Activated CD8-positive, alpha-beta T cell treated with anti-CD3 and anti-CD28 coated beads for 36 hours (primary cell): ENCODE measurements around the gene CIB2. TPM values are rescaled to one million over a fixed set of nuclear protein-coding genes. Genes with fewer than 3 reads are reported as not detected.

Experiments
- ATAC-seq: fragments of 200-7000 bp; cut with Tn5 transposase; one replicate; pipeline ENCODE4 v1.10.0; 2021; ENCODE audit warnings: mild to moderate bottlenecking, moderate library complexity
- CTCF ChIA-PET: fragments of 350-600 bp; sonication (Branson Sonifier 250); formaldehyde crosslinking; loops from one replicate; lab custom pipeline; 2021; ENCODE audit warnings: antibody characterized with exemption; lab: Charles Lee
- POLR2A ChIA-PET: fragments of 350-600 bp; sonication (Branson Sonifier 250); formaldehyde crosslinking; loops from one replicate; lab custom pipeline; 2021; ENCODE audit warnings: antibody characterized with exemption; lab: Charles Lee
- DNase-seq: peaks from one replicate; pipeline ENCODE4 v3.0.0-alpha.2; 2020
- H3K27ac Mint-ChIP-seq: one replicate; pipeline ENCODE4 v1.8.0; 2021; ENCODE audit warnings: mild to moderate bottlenecking, mixed read lengths
- H3K27me3 Mint-ChIP-seq: one replicate; pipeline ENCODE4 v1.8.0; 2021; ENCODE audit warnings: mixed read lengths
- H3K36me3 Mint-ChIP-seq: one replicate; pipeline ENCODE4 v1.8.0; 2021; ENCODE audit warnings: low read depth, mixed read lengths
- H3K4me1 Mint-ChIP-seq: one replicate; pipeline ENCODE4 v1.8.0; 2021; ENCODE audit warnings: low read depth, mixed read lengths
- H3K4me3 Mint-ChIP-seq: one replicate; pipeline ENCODE4 v1.8.0; 2021; ENCODE audit warnings: mild to moderate bottlenecking, moderate library complexity, mixed read lengths
- H3K9me3 Mint-ChIP-seq: one replicate; pipeline ENCODE4 v1.8.0; 2021; ENCODE audit warnings: mixed read lengths
- CTCF ChIP-seq: fragments of 200-600 bp; IDR thresholded peaks from one replicate; pipeline ENCODE4 v1.8.0; 2022; ENCODE audit warnings: antibody characterized with exemption, mild to moderate bottlenecking
- intact Hi-C: fragments of 100-400 bp; cut with micrococcal nuclease; formaldehyde crosslinking; loops from one replicate; pipeline ENCODE4 v1.10.0; 2022
- total RNA-seq, 2 experiments: library from RNA; stranded (reverse); gene quantifications; one replicate each; pipeline ENCODE4 v1.2.3, GENCODE V29; 2021

CIB2 gene
- total RNA-seq, 2 experiments from 2014 or later = 1.6 TPM

DNA sequence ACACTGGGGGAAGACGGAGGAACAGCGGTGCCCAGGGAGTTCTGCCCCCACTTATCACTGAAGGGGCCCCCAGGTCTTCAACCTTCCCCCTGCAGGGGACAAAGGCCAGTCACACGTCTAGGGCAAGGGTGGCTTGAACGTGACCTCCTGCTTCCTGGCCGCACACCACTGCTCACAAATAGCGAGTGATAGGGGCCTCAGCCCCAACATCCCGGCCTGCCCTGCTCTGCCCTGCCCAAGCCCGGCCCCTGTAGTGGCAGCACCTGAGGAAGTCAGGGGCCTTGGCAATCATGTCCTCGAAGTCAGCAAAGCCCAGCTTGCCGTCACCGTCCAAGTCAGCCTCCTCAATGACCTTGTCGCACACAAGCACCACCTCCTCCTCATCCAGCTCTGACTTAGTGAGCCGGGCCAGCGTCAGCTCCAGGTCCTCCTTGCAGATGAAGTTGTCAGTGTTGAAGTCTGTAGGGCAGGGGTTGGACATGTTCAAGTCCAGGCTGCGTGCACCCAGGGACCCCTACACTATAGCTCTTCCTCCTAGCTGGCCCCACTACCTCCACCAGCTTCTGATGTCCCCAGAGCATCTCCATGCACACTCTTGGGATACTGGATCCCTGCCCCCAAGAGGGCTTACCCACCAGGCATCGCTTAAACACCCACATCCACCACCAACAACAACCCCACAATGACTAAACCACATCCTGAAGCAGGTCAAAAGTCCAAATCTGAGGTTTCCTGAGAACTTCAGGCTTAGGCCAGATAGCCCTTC lies 25.6 kb downstream of the CIB2 start:
- intact Hi-C loops = no loop called here
- Mint-ChIP-seq H3K36me3 (no peaks in the 10 kb centered on the region), H3K27me3 (no peaks in the 10 kb centered on the region), H3K4me3 (no peak overlapping the region), H3K9me3 (no peaks in the 10 kb centered on the region), H3K4me1 (peaks cover 49% of the 10 kb centered on the region), H3K27ac (peak overlapping the region; percentile 10)
- ChIA-PET CTCF (interaction anchor here (0.7 to 8.8 kb wide), 5 partner anchors 70 to 146 kb away, joined by 3 to 159 read pairs (median 10); no protein-coding TSS in a partner anchor), POLR2A (interaction anchor here (0.6 to 1.0 kb wide), 4 partner anchors 22 to 152 kb away, joined by 3 to 4 read pairs (median 3); no protein-coding TSS in a partner anchor)
- no peak for TF ChIP-seq CTCF
- DNase-seq (peak; percentile 44), ATAC-seq (no peak)

GRCh38 chr15:78104566-78105475 lies 26.4 kb downstream of the CIB2 start:
- DNase-seq (peak; percentile 44), ATAC-seq (no peak)
- no peaks in the 10 kb centered on the region for H3K27me3 Mint-ChIP-seq
- H3K27ac Mint-ChIP-seq = peak overlapping the region; percentile 87
- no peaks in the 10 kb centered on the region for H3K36me3 Mint-ChIP-seq
- peaks cover 49% of the 10 kb centered on the region for H3K4me1 Mint-ChIP-seq
- no peak overlapping the region for H3K4me3 Mint-ChIP-seq
- TF ChIP-seq CTCF = no peak
- ChIA-PET CTCF (interaction anchor here (1.4 to 8.8 kb wide), 6 partner anchors 105 to 195 kb away, joined by 6 to 159 read pairs (median 15); no protein-coding TSS in a partner anchor), POLR2A (interaction anchor here (1.0 to 1.8 kb wide), 5 partner anchors 12 to 70 kb away, joined by 3 to 10 read pairs (median 3); partner anchors contain the start of gene TBC1D2B)
- H3K9me3 Mint-ChIP-seq = no peaks in the 10 kb centered on the region
- intact Hi-C loops = no loop called here

- TF ChIP-seq CTCF = no peak
- ATAC-seq (peak; percentile 27), DNase-seq (no peak)
- Mint-ChIP-seq H3K36me3 (no peaks in the 10 kb centered on the region), H3K4me1 (peaks cover 49% of the 10 kb centered on the region), H3K9me3 (no peaks in the 10 kb centered on the region), H3K27ac (peak overlapping the region; percentile 87), H3K4me3 (peak overlapping the region; percentile 40), H3K27me3 (no peaks in the 10 kb centered on the region)
- intact Hi-C loops = no loop called here
- ChIA-PET CTCF (interaction anchor here (1.4 to 2.7 kb wide), 6 partner anchors 8 to 194 kb away, joined by 4 to 20 read pairs (median 7); no protein-coding TSS in a partner anchor), POLR2A (interaction anchor here (1.0 to 1.8 kb wide), 6 partner anchors 8 to 69 kb away, joined by 3 to 10 read pairs (median 4); partner anchors contain the start of gene TBC1D2B)
These were observed 27.1 kb downstream of the CIB2 start for GRCh38 chr15:78104119-78104479.

DNA sequence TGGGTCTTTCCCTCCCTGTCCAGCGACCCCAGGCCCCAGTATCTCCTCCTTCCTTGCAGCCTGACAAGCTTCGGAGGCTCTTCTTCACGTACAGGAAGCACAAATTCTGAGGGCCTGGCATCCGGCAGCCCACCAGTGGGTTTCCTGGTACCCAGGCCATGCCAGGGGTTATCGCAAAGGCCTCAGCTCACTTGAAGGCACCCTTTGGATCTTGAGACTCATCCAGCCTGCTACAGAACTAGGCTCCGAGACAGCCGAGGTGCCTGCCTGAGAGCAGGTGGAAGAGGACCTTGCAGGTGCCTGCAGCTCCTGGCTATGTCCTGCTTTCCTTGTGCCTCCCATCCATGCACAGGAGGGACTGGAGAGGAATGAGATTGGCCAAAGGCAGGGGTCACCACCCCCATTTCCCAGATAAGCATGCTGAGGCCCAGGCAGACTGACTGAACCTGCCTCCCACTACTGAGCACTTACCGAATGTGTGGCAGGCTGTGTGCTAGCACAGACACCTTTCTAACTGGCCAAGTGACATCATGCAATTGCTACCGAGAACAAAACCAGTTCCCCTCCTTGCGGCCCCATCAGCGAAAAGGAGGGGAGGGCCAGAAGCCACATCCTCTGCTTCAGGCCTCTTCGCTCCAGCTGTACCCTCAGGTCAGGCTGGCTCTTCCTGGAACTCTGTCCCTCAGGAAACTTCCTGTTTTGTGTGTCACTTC lies 27.7 kb downstream of the CIB2 start:
- peaks cover 49% of the 10 kb centered on the region for H3K4me1 Mint-ChIP-seq
- ChIA-PET CTCF (interaction anchor here (1.4 to 2.7 kb wide), 6 partner anchors 9 to 194 kb away, joined by 4 to 20 read pairs (median 7); no protein-coding TSS in a partner anchor), POLR2A (interaction anchor here (0.7 to 1.8 kb wide), 7 partner anchors 9 to 91 kb away, joined by 3 to 10 read pairs (median 3); partner anchors contain the start of gene TBC1D2B)
- no peak for TF ChIP-seq CTCF
- peak; percentile 91 for ATAC-seq
- intact Hi-C loops = no loop called here
- H3K27ac Mint-ChIP-seq = peak overlapping the region; percentile 87
- no peaks in the 10 kb centered on the region for H3K36me3 Mint-ChIP-seq
- peak; percentile 88 for DNase-seq
- no peaks in the 10 kb centered on the region for H3K9me3 Mint-ChIP-seq
- H3K27me3 Mint-ChIP-seq = no peaks in the 10 kb centered on the region
- peak overlapping the region; percentile 40 for H3K4me3 Mint-ChIP-seq
